Keratinocyte (primary cell): ENCODE data around the gene CCDC12. TPM values are rescaled to one million over a fixed set of nuclear protein-coding genes. Genes with fewer than 3 reads are reported as not detected.

ENCODE experiments used
- DNase-seq: peaks from one replicate; pipeline ENCODE4 v3.0.0-alpha.2; 2011; ENCODE audit warnings: low read depth, missing footprints, low spot score
- FAIRE-seq: peaks from 2 replicates; lab custom pipeline; 2011; peaks lifted over from hg19 to GRCh38; lab: Jason Lieb, UNC
- H2AFZ ChIP-seq: 2 replicates; pipeline ENCODE4 v1.6.0; 2012; ENCODE audit warnings: low read length, control low read depth, inconsistent platforms; ENCODE audit not compliant: control insufficient read depth
- H3K27ac ChIP-seq: 2 replicates; pipeline ENCODE4 v1.5.1; 2011; ENCODE audit warnings: low read length; ENCODE audit not compliant: control insufficient read depth, insufficient read depth
- H3K27me3 ChIP-seq: 3 replicates; pipeline ENCODE4 v1.6.0; 2011; ENCODE audit warnings: low read length; ENCODE audit not compliant: control insufficient read depth, insufficient read depth; ENCODE audit errors: extremely low read depth
- H3K36me3 ChIP-seq, 2 experiments: 2 replicates in 1 of 2; 3 replicates in 1 of 2; pipeline ENCODE4 v1.5.1; 2011; ENCODE audit warnings: low read length in 2 of 2, mild to moderate bottlenecking in 1 of 2; ENCODE audit not compliant: control insufficient read depth in 2 of 2, insufficient read depth in 2 of 2; ENCODE audit errors: extremely low read depth in 1 of 2
- H3K4me1 ChIP-seq: 3 replicates; pipeline ENCODE4 v1.5.1; 2011; ENCODE audit warnings: low read length; ENCODE audit not compliant: control insufficient read depth, insufficient read depth; ENCODE audit errors: extremely low read depth
- H3K4me2 ChIP-seq: 3 replicates; pipeline ENCODE4 v1.6.0; 2011; ENCODE audit warnings: low read depth, low read length; ENCODE audit not compliant: control insufficient read depth, insufficient read depth; ENCODE audit errors: extremely low read depth
- H3K4me3 ChIP-seq, 3 experiments: fragments of 200-600 bp in 1 of 3; sonication (generic) in 1 of 3; 2 replicates in 2 of 3; 3 replicates in 1 of 3; pipeline ENCODE4 v1.5.1; 2011 to 2016; ENCODE audit warnings: low read length in 3 of 3, mild to moderate bottlenecking in 3 of 3, control low read depth in 2 of 3, inconsistent platforms in 1 of 3, low read depth in 1 of 3, mixed read lengths in 1 of 3, mixed run types in 1 of 3, moderate library complexity in 1 of 3; ENCODE audit not compliant: control insufficient read depth in 2 of 3, insufficient read depth in 2 of 3; ENCODE audit errors: extremely low read depth in 1 of 3
- H3K79me2 ChIP-seq: 2 replicates; pipeline ENCODE4 v1.6.0; 2012; ENCODE audit warnings: low read length; ENCODE audit not compliant: control insufficient read depth, insufficient read depth
- H3K9ac ChIP-seq: 3 replicates; pipeline ENCODE4 v1.6.0; 2011; ENCODE audit warnings: low read length; ENCODE audit not compliant: control insufficient read depth, insufficient read depth; ENCODE audit errors: extremely low read depth
- H3K9me1 ChIP-seq: 3 replicates; pipeline ENCODE4 v1.6.0; 2011; ENCODE audit warnings: low read length; ENCODE audit not compliant: control insufficient read depth, insufficient read depth; ENCODE audit errors: extremely low read depth
- H3K9me3 ChIP-seq: 2 replicates; pipeline ENCODE4 v1.5.1; 2012; ENCODE audit warnings: low read depth, low read length; ENCODE audit not compliant: control insufficient read depth
- H4K20me1 ChIP-seq: 3 replicates; pipeline ENCODE4 v1.6.0; 2011; ENCODE audit warnings: low read length; ENCODE audit not compliant: control insufficient read depth, insufficient read depth; ENCODE audit errors: extremely low read depth
- CTCF ChIP-seq, 3 experiments: IDR thresholded peaks in 1 of 3; conservative IDR thresholded peaks in 1 of 3; optimal IDR thresholded peaks in 1 of 3; 2 replicates in 2 of 3; 3 replicates in 1 of 3; pipeline versions ENCODE3 to v1.5.1; 2011; ENCODE audit warnings: low read length in 3 of 3, mild to moderate bottlenecking in 3 of 3, moderate library complexity in 2 of 3, control low read depth in 1 of 3, inconsistent platforms in 1 of 3; ENCODE audit not compliant: insufficient read depth in 2 of 3; ENCODE audit errors: extremely low read depth in 1 of 3
- EZH2 ChIP-seq: IDR thresholded peaks from one replicate; pipeline ENCODE4 v1.6.1; 2012; ENCODE audit warnings: inconsistent platforms, mild to moderate bottlenecking, low read length, moderate library complexity
- dilution Hi-C: fragments of 300-500 bp; cut with MboI; formaldehyde crosslinking; loops from one replicate; pipeline ENCODE4 v1.7.0; 2020; ENCODE audit warnings: low sequenced_read_pairs; ENCODE audit not compliant: extremely low pct_ligation_motif_present
- polyA plus RNA-seq, 5 experiments: library from polyadenylated mRNA; depleted of rRNA in 3 of 5; stranded (reverse) in 3 of 5; stranded (forward) in 1 of 5; unstranded in 1 of 5; fragments of >200 nt; gene quantifications; 1 replicate in 1 of 5; 2 replicates in 3 of 5; 3 replicates in 1 of 5; pipeline versions ENCODE4 v1.2.1 to v1.2.3, GENCODE V29; 2011 to 2012; ENCODE audit warnings: missing spikeins in 2 of 5, low read depth in 1 of 5, low replicate concordance in 1 of 5

Gene CCDC12
- polyA plus RNA-seq, 1 donor (not counting 4 experiments of a cell fraction or from before 2014, with no cell fraction given) = 27.5 TPM

- FAIRE-seq (no peak), DNase-seq (no peak)
- Histone ChIP-seq H3K9me1 (no peaks in the 10 kb centered on the region), H3K4me3 (no peak overlapping the region), H3K9me3 (no peaks in the 10 kb centered on the region), H3K79me2 (no peaks in the 10 kb centered on the region), H3K27me3 (no peaks in the 10 kb centered on the region), H3K4me2 (no peak overlapping the region), H3K36me3 (peaks cover 25 to 34% of the 10 kb centered on the region in 2 experiments), H3K4me1 (peaks cover 18% of the 10 kb centered on the region), H4K20me1 (no peaks in the 10 kb centered on the region), H2AFZ (no peak overlapping the region), H3K9ac (no peak overlapping the region), H3K27ac (no peak overlapping the region)
- TF ChIP-seq CTCF (optimal IDR thresholded peaks at IDR 0.05 in 1 of 3, IDR thresholded peaks at IDR 0.05 in 1 of 3, conservative IDR thresholded peaks at IDR 0.05 in 1 of 3; ENCODE audit: extremely low read depth in 1 of 3, insufficient read depth in 2 of 3, low read length in 3 of 3) (no peak), EZH2 (no peak)
- dilution Hi-C loops = no loop called here
Measured at GRCh38 chr3:46991406-46992165, 15.0 kb upstream of the CCDC12 start.

- dilution Hi-C loops = no loop called here
- H3K36me3 ChIP-seq = peaks cover 18 to 34% of the 10 kb centered on the region in 2 experiments
- H3K9ac ChIP-seq = no peak overlapping the region
- H3K4me1 ChIP-seq = peaks cover 24% of the 10 kb centered on the region
- H3K79me2 ChIP-seq = no peaks in the 10 kb centered on the region
- H3K27ac ChIP-seq = no peak overlapping the region
- H3K4me3 ChIP-seq = no peak overlapping the region
- H4K20me1 ChIP-seq = no peaks in the 10 kb centered on the region
- TF ChIP-seq EZH2 = no peak
- no peak for DNase-seq
- H2AFZ ChIP-seq = no peak overlapping the region
- FAIRE-seq = no peak
- no peaks in the 10 kb centered on the region for H3K27me3 ChIP-seq
- H3K9me1 ChIP-seq = no peaks in the 10 kb centered on the region
- H3K9me3 ChIP-seq = no peaks in the 10 kb centered on the region
- no peak overlapping the region for H3K4me2 ChIP-seq
Measured at GRCh38 chr3:46990573-46991374, 14.2 kb upstream of the CCDC12 start.
